Embryonic facial prominence (tissue), 1 donor: ENCODE measurements around the gene GPR146.

Source experiments
- DNase-seq: peaks from one replicate; pipeline ENCODE4 v3.0.0-alpha.2; 2016; ENCODE audit errors: extremely low spot score

Gene GPR146

GRCh38 chr7:1043552-1044188, 676 bp upstream of the GPR146 start:
- DNase-seq = no peak

DNA sequence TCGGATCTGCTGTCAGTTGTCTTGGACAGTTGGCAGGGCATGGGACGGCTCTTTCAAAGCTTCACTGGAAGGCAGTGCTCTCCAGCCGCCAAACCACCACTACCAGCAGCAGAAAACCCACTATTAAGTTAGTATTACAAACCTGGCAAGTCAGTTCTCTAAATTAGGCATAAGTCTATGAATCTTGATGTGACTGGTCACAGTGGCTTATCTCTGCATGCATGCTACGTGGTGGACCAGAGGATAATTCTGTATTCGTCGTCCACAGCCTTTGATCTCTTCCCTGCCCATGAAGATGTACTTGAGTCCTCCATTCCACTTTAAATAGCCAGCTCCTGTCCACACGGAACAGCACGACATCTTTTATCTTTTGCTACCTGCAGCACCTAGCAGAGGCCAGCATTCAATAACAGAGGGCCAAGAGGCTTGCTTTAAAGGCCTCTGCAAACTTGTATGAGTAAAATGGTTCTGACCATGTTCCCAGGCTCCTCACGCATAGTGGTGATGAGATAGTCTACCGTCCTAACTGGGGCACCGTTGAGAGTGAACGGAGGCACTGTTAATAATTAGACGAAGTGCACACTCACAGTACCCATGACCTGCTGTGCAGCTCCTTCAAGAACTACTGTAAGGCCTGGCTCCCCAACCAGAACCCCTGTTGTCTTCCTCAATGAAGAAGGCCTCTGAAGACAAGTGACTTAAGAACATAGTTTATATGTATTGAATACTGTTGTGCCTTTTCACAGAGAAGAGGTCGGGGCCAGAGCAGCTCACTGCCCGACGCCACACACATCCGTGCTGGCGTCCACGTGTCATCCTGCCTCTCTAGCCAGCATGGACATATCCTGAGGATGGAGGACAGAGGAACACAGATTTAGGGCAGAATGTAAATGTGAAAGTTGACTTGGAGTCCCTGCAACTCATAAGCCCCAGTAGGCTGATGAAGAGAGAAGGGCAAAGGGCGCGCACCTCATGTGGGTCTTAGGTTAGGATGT, 1.0 kb downstream of the GPR146 start:
- DNase-seq = no peak

DNA sequence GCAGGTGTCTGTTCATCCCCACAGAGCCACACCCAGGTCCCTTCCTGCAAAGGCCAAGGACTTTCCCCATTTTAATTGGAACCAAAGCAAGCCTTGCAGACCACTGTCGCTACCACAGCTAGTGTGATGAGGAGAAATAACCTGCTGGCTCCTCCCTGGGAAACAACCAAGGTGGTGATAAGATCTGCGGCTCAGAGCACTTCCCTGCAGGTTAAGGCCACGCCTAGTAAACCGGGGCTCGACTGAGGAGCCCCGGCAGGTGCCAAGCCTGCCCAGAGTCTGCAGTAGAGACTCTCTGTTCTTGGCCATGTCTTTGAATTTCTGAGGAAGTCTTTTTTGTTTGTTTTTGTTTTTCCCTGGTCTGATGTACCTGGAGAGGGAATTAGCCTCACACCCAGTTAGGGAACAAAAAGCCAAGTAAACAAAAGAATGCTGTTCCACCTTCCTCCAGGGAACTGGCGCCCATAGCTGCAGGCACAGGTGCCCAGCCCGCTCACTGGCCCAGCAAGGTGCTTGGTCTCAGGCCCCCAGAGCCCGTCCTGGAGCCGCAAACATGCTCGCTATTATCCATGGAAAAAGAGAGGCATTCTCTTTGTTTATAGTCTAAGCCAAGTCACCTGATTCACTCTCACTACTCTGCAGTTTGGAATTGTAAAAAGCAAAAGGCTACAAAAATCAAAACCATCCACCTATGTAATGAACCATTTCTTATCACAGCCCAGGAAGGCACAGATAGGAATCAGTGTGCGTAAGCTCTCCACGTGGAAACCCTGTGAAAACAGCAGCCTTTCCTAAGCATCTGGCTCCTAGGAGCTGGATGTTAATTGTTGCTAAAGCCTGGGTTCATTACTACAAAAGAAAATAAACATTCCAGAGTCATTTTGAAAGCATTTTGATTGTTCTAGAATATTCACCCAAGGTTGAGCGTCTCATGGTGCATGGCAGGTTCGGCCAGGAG, 2.7 kb downstream of the GPR146 start:
- no peak for DNase-seq

- DNase-seq = no peak
Measured at GRCh38 chr7:1049006-1049741, 4.8 kb downstream of the GPR146 start.

DNA sequence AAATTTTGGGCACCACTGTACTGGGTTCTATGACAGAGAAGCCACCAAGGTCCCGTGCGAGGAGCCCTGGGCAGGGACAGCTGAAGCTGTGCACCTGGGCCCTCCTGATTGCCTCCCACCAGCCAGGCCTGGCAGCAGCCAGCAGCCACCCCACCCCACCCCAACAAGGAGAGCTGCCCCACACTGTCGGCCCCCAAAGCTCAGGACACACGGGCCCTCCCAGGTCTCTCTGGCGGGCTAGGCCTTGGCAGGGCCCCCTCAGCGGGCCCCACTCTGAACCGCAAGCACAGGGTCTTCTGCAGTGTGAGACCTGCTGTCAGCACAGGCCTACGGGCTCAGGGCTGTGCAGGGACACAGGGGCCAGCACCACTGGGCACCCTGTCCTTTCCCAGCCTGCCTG, 5.5 kb downstream of the GPR146 start:
- no peak for DNase-seq

DNA sequence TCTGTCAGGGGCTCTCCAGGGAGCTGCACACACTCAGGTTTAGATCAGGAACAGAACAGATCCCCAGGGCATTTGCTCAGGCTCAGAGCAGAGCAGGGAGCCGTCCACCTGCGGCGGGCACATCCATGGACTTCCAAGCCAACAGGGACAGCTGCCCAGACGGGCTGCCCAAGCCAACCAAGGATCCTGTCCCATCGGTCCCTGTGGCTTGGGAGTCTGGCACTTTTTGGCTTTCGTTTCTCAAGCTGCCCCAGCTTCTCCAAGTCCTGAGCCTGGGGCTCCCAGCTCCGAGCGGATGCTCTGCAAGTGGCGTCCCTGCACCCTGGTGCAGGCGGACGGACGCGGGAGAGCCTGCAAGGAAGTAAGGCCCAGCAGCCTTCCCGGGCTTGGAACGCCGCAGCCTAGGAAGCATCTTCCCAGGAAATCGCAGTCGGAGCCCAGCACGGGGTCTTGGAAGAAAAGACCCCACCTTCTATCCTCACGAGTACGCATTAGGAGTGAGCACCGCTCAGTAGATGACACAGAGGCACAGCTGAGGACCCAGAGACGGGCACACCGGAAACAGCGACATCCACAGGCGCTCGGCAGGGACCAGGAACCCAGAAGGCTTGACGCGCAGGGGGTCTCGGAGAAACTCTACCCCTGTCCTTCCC, 6.0 kb downstream of the GPR146 start:
- DNase-seq = no peak

DNA sequence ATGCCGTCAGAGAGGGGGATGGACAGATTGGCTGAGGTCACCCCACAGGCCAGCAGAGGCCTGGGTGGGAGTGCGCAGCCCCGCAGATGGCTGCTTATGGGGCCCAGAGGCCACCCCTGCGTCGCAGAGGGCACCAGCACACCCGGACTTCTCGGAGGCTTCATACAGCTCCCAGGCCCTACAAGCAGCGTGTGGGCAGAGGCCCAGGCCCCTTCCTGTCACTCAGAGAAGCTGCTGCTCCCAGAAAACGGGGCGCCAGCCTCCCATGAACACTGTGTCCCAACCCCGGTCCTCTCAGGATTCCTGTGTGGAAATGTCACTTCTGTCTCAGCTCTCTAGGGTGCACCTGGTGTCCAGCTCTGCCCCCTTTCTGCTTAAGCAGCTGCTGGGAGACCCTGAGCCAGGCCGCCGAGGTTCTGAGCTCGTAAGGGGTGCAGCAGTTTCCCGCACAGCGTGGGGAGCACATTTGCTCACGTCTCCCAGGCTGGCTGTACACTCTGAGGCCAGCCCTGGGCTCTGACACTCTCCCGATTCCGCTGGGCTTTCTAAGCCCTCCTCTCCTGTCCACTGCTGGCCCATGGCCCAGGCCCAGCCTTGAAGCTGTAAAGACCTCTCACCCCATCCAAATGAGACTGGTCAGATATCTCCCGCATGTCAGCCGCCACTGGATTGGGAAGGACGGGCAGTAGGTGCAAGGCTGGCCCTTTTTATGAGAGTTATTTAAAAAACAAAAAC, 6.8 kb downstream of the GPR146 start:
- no peak for DNase-seq

GRCh38 chr7:1052031-1052818, 7.9 kb downstream of the GPR146 start:
- DNase-seq = no peak

GRCh38 chr7:1053002-1053411, 8.7 kb downstream of the GPR146 start:
- no peak for DNase-seq

DNA sequence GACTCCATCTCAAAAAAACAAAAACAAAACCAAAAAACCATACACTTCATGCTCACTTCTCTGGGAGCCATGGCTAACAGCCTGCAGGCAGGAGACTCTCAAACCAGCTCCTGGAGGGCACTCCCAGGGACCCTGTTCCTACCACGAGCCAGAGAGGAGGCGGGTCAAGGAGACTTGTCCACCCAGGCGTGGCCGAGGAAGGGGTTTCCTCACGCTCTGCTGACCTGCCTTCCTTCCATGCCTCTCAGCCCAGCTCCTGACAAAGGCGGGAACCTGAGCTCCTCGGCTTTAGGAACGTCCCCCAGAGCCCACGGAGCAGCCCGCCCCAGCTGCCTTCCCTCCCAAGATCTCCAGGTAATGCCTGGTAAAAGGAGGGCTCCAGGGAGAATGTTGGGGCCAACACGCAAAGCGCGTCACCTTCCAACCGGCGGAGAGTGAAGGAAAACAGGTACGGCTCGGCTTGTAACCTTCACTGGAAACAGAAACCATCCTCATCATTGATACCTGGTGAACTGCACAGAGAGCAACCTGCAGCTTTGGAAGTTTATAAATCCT, 9.5 kb downstream of the GPR146 start:
- no peak for DNase-seq

DNA sequence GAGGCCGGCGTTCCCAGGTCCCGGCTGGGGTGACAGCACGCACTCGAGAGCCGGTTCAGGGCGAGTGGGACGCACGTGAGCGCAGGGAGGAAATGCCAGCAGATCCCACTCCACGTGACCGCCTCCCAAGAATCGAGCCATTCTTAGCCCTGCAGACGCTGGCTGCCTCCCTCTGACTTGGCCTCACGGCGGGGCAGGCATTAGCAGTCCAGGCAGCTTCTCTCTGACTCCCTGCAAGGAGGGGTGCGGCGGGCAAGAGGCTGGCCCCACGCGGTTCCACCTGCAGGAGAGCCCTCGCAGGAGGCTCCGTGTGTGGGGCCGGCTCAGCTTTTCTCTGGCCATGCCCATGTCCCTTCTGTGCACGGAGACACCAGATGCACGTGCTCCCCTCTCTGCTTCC, 10.1 kb downstream of the GPR146 start:
- no peak for DNase-seq

DNA sequence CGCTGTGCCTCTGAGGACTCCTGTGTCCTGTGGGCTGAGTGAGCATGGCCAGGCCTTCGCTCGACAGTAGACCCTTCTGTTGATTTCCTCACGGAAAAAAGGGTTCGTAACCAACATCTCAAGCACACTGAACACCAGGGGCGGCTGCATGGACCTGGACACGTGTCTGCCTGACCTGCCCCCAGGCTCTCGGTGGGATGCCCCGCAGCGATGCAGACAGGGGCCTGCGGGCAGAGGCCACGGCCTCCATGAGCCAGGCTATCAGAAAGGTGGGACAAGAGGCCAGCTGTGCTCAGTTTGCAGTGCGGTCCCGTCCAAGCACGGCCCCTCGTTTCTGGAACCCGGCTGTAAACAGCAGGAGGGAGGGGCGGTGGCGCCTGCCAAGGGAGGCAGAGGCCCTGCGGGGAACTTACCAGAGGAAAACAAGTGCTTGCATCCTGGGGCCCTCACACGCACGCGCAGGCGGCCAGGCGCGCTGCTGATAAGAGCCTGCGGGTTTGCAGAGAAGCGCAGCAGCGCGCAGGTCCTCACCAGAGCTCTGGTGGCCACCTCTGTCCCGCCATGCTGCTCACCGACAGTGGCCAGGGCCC, 10.6 kb downstream of the GPR146 start:
- DNase-seq = no peak

DNA sequence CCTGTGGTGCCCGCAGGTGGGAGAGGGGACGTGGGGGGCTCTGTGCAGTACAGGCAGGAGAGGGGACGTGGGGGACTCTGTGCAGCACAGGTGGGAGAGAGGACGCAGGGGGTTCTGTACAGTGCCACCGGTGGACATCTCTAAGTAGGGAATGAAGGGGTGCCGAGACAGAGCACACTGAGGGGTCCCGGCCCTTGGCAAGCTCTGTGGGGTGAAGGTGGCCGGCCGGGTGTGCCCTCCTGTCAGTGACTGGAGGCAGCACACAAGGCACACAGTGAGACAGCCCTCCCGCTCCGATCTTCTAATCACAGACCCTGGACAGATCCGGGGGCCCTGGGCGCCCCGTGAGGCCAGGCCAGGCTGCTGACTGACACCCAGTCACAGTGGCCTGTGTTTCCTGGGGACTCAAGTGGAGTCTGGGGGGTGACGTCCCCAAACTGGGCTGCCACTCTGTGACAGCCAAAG, 11.2 kb downstream of the GPR146 start:
- no peak for DNase-seq

- no peak for DNase-seq
Measured at GRCh38 chr7:1055956-1056784, 11.8 kb downstream of the GPR146 start.

- no peak for DNase-seq
Measured at GRCh38 chr7:1056785-1057410, 12.6 kb downstream of the GPR146 start.

GRCh38 chr7:1057416-1058291, 13.3 kb downstream of the GPR146 start:
- DNase-seq = no peak
